IMR-90 (cell line): ENCODE data around the gene BCAS1.

Experiments
- CTCF ChIP-seq: conservative IDR thresholded peaks from 2 replicates; pipeline ENCODE4 v1.5.1; 2012; ENCODE audit warnings: mild to moderate bottlenecking, low read depth, low read length, improper control_type of control experiment
- MAFK ChIP-seq: IDR thresholded peaks from 2 replicates; pipeline ENCODE4 v1.6.1; 2012; ENCODE audit warnings: low read depth, low read length, improper control_type of control experiment

GRCh38 chr20:53981752-53982437 lies 88.5 kb downstream of the BCAS1 start:
- TF ChIP-seq MAFK (no peak), CTCF (no peak)
